Glutamatergic neuron (in vitro differentiated cells): ENCODE measurements around the gene PHLDB1. TPM values are rescaled to one million over a fixed set of nuclear protein-coding genes. Genes with fewer than 3 reads are reported as not detected.

Experiments used
- DNase-seq: peaks from one replicate; pipeline ENCODE4 v3.0.0; 2022
- H3K27ac Mint-ChIP-seq: one replicate; pipeline ENCODE4 v1.8.0; 2020; ENCODE audit warnings: mild to moderate bottlenecking, mixed read lengths, inconsistent platforms; ENCODE audit not compliant: unreplicated experiment
- H3K27me3 Mint-ChIP-seq: one replicate; pipeline ENCODE4 v1.8.0; 2020; ENCODE audit warnings: mild to moderate bottlenecking, moderate library complexity, mixed read lengths, inconsistent platforms; ENCODE audit not compliant: unreplicated experiment
- H3K36me3 Mint-ChIP-seq: one replicate; pipeline ENCODE4 v1.8.0; 2020; ENCODE audit warnings: mild to moderate bottlenecking, mixed read lengths, inconsistent platforms; ENCODE audit not compliant: unreplicated experiment
- H3K4me1 Mint-ChIP-seq: one replicate; pipeline ENCODE4 v1.8.0; 2020; ENCODE audit warnings: mild to moderate bottlenecking, low read depth, mixed read lengths, inconsistent platforms; ENCODE audit not compliant: unreplicated experiment
- H3K4me3 Mint-ChIP-seq: one replicate; pipeline ENCODE4 v1.8.0; 2020; ENCODE audit warnings: mild to moderate bottlenecking, mixed read lengths, inconsistent platforms; ENCODE audit not compliant: unreplicated experiment
- H3K9me3 Mint-ChIP-seq: one replicate; pipeline ENCODE4 v1.8.0; 2020; ENCODE audit warnings: mild to moderate bottlenecking, moderate library complexity, mixed read lengths, inconsistent platforms; ENCODE audit not compliant: unreplicated experiment
- total RNA-seq: library from RNA; stranded (reverse); fragmentation: NEBNext Ultra II Directional; extraction: Animal tissue kit (Norgen Biotek cat#: 25700); gene quantifications from one replicate; pipeline ENCODE4 v1.2.1, GENCODE V29; 2021; ENCODE audit not compliant: unreplicated experiment
- TF ChIP-seq, protein P1 (sequence below): fragments of 200-600 bp; sonication (generic); IDR thresholded peaks from one replicate; pipeline ENCODE4 v1.5.0; 2021; ENCODE audit not compliant: partially characterized antibody, unreplicated experiment

Gene PHLDB1
- total RNA-seq, 1 donor from 2014 or later, result 78.4 TPM

- peaks cover 8% of the 10 kb centered on the region for H3K27me3 Mint-ChIP-seq
- H3K4me1 Mint-ChIP-seq, result peaks cover 5% of the 10 kb centered on the region
- H3K9me3 Mint-ChIP-seq, result peaks cover 4% of the 10 kb centered on the region
- H3K27ac Mint-ChIP-seq, result no peak overlapping the region
- peaks cover 16% of the 10 kb centered on the region for H3K36me3 Mint-ChIP-seq
- no peak for DNase-seq
- TF ChIP-seq, protein P1, sequence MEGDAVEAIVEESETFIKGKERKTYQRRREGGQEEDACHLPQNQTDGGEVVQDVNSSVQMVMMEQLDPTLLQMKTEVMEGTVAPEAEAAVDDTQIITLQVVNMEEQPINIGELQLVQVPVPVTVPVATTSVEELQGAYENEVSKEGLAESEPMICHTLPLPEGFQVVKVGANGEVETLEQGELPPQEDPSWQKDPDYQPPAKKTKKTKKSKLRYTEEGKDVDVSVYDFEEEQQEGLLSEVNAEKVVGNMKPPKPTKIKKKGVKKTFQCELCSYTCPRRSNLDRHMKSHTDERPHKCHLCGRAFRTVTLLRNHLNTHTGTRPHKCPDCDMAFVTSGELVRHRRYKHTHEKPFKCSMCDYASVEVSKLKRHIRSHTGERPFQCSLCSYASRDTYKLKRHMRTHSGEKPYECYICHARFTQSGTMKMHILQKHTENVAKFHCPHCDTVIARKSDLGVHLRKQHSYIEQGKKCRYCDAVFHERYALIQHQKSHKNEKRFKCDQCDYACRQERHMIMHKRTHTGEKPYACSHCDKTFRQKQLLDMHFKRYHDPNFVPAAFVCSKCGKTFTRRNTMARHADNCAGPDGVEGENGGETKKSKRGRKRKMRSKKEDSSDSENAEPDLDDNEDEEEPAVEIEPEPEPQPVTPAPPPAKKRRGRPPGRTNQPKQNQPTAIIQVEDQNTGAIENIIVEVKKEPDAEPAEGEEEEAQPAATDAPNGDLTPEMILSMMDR, result no peak
- no peak overlapping the region for H3K4me3 Mint-ChIP-seq
Measured at GRCh38 chr11:118631142-118631909, 23.9 kb downstream of the PHLDB1 start.

- H3K36me3 Mint-ChIP-seq, result peaks cover 16% of the 10 kb centered on the region
- H3K27ac Mint-ChIP-seq, result no peak overlapping the region
- H3K9me3 Mint-ChIP-seq, result peaks cover 4% of the 10 kb centered on the region
- peaks cover 8% of the 10 kb centered on the region for H3K27me3 Mint-ChIP-seq
- no peak for DNase-seq
- no peak overlapping the region for H3K4me3 Mint-ChIP-seq
- peaks cover 5% of the 10 kb centered on the region for H3K4me1 Mint-ChIP-seq
- TF ChIP-seq, protein P1, result no peak
Measured at GRCh38 chr11:118632577-118633318, 25.3 kb downstream of the PHLDB1 start.

- Mint-ChIP-seq H3K4me3 (no peak overlapping the region), H3K4me1 (peaks cover 5% of the 10 kb centered on the region), H3K9me3 (peaks cover 4% of the 10 kb centered on the region), H3K36me3 (peaks cover 16% of the 10 kb centered on the region), H3K27ac (no peak overlapping the region), H3K27me3 (peaks cover 11% of the 10 kb centered on the region)
- no peak for DNase-seq
- TF ChIP-seq, protein P1, result no peak
Measured at GRCh38 chr11:118633319-118633690, 25.9 kb downstream of the PHLDB1 start.

- no peak overlapping the region for H3K27ac Mint-ChIP-seq
- H3K36me3 Mint-ChIP-seq, result peaks cover 16% of the 10 kb centered on the region
- no peak overlapping the region for H3K4me3 Mint-ChIP-seq
- peaks cover 12% of the 10 kb centered on the region for H3K27me3 Mint-ChIP-seq
- peaks cover 4% of the 10 kb centered on the region for H3K9me3 Mint-ChIP-seq
- no peak for DNase-seq
- TF ChIP-seq, protein P1, result no peak
- H3K4me1 Mint-ChIP-seq, result peaks cover 5% of the 10 kb centered on the region
Measured at GRCh38 chr11:118633979-118634378, 26.6 kb downstream of the PHLDB1 start.
